ENCODE measurements around the gene LEKR1.

LEKR1 gene

GRCh38 chr3:157058392-157059071, 232.4 kb downstream of the LEKR1 start:
- no peak for DNase-seq (ENCODE audit: low read depth, low spot score)

- DNase-seq (ENCODE audit: low read depth, low spot score), result no peak
These were observed 233.0 kb downstream of the LEKR1 start for GRCh38 chr3:157059181-157059580.

DNA sequence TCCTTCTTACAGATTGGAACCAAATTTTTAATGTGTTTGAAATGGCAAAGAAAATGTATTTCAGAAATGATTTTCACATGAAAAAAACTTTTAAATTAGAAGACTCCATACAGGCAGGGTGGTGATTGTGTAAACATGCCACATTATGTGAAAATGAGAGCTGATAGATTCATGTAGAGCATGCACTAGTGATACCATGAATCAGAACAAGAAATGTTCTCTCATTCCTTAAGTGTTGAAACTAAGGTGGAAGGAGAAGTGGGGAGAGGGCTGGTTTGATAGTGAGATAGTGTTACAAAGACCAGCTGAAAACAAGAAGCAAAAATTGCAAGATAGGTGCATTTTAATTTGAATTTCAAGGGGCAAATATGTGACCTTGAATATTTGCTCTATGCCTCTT, 233.5 kb downstream of the LEKR1 start:
- DNase-seq (ENCODE audit: low read depth, low spot score), result no peak

DNA sequence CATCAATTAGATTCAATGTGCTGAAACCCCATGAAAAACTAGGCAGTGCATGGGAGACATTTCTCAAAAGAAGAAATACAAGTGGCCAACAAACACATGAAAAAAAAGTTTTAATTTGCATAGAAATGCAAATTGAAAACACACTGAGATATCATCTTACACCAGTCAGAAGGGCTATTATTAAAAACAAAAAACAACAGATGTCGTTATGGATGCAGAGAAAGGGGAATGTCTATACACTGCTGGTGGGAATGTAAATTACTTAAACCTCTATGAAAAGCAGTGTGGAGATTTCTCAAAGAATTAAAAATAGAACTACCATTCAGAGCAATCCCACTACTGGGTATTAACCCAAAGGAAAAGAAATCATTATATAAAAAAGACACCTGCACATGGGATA, 235.1 kb downstream of the LEKR1 start:
- DNase-seq (ENCODE audit: low read depth, low spot score), result no peak

DNA sequence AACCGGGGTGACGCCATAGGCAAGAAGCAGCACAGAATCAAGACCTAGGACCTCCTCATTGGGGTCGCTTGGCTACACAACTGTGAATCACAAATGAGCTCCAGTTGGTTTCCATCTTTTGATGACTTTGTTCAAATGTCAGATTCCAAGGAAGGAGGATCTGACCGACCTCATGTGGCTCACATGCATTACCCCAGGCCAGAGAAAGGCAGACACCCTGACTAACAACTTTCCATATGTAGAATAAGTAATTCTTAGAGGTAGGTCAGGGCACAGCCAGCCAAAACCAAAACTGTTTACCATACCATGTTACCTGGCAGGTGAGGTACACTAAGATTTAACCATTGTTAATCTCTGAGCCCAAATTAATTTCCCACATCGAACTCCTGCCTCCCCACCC, 237.3 kb downstream of the LEKR1 start:
- DNase-seq (ENCODE audit: low read depth, low spot score), result no peak

DNA sequence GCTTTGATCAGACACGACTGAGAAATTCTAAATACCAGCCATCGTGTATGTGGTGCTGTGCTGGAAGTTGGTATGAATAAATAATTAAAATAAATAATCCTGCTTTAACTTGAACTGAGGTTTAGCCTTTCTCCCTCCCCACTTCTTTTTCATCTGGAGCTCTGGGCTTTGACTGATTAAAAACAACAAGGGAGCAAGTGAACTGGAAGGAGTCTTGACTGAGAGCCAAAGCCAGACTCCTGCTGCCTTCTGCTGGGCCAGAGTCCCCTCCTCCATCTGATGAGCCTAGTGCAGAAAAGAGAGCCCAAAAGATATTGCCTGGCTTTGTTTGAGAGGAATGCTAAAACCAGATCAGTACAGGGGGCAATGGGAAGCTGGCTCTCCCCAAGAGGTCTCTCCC, 237.8 kb downstream of the LEKR1 start:
- no peak for DNase-seq (ENCODE audit: low read depth, low spot score)

DNA sequence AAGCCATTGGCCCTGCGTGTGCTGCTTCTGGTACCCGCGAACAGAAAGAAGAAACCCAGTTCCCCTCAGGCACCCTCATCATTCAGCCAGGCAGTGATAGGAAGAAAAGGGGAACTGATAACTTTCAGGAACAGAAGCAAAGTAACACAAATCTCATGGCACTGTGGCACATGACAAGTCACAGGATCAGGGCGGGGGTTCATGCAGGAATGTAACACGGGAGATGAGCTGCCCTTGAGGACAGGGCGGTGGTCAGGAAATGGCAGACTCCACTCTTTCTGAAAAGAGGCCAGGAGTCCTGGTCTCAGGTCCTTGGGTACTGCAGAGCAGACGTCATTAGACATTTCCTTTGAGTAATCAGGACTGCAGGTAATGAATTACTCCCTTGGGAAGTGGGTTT, 238.2 kb downstream of the LEKR1 start:
- DNase-seq (ENCODE audit: low read depth, low spot score), result no peak

- peak; percentile 62 for DNase-seq (ENCODE audit: low read depth, low spot score)
These were observed 239.0 kb downstream of the LEKR1 start for GRCh38 chr3:157065201-157065600.

DNA sequence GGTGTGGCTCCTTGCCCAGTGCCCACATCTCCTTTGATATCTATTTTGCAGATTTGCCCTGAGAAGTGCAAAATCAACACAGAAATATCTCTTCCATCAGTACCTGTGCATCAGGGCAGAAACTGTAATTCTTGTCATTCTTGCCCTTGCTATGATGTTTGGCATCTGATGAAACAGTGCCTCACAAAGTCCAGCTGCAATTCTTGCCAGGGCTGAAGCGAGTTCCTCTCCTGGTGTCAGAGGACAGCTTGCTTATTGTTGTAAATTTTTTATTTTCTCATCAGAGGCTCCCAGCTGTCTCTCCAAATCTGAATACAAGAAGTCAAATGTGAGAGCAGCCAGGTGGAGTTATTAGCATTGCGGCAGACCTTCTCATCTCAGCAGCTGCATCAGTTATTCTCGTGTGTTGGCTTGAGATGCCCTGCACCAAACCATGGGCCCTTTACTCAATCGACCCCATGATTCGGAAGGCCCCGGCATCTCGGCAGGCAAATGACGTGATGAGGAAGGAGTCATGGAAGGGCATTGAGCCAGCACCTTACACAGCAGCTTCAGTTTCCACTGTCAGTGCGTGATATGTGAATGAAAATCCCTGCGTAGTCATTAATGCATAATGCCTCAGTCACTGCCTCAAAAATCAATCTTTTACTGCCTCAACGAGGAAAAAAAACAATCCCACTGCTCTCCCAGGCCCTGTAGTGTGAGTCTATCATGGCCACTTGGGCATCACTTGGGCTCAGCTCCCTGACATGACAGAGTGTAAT, 240.4 kb downstream of the LEKR1 start:
- DNase-seq (ENCODE audit: low read depth, low spot score), result no peak

GRCh38 chr3:157067114-157067513, 241.0 kb downstream of the LEKR1 start:
- DNase-seq (ENCODE audit: low read depth, low spot score), result no peak

- no peak for DNase-seq (ENCODE audit: low read depth, low spot score)
These were observed 243.3 kb downstream of the LEKR1 start for GRCh38 chr3:157069406-157069805.

GRCh38 chr3:157069846-157070677, 243.9 kb downstream of the LEKR1 start:
- DNase-seq (ENCODE audit: low read depth, low spot score), result no peak

DNA sequence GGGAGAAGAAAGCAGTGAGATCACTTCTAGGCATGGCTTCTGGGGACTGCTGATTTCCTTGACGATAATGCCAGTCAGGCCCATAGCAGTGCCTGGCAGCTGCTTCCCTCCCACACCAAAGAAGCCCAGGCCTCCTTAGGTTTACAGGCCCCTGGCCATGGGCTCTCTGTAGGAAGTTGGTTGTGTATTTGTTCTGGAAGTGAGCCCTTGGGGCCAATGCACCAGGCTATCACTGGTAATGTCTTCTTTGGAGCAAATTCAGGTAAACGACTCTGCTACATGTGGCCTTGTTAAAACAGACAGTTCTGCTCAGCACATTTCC, 244.5 kb downstream of the LEKR1 start:
- peak; percentile 20 for DNase-seq (ENCODE audit: low read depth, low spot score)

GRCh38 chr3:157071744-157072525, 245.8 kb downstream of the LEKR1 start:
- no peak for DNase-seq (ENCODE audit: low read depth, low spot score)

DNA sequence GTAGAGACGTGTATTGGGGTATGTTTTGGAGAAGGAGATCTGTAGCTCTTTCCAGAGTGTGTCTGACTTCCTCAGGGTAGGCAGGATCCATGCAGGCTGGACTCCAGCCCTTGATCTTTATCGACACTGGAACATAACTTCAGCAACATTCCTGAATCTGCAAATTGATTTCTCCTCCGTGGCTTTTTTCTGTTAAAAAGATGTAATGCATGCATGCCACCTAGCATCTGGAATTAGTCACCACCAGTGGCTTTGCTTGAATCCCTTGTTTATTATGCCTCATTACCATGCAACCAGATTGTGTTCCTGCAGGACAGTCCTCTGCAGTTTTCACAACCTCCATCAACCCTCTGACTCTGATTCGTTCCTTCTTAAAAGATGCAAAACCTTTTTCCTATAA, 247.7 kb downstream of the LEKR1 start:
- DNase-seq (ENCODE audit: low read depth, low spot score), result no peak

GRCh38 chr3:157074490-157074889, 248.3 kb downstream of the LEKR1 start:
- DNase-seq (ENCODE audit: low read depth, low spot score), result no peak

- DNase-seq (ENCODE audit: low read depth, low spot score), result no peak
These were observed 248.8 kb downstream of the LEKR1 start for GRCh38 chr3:157074981-157075380.

DNA sequence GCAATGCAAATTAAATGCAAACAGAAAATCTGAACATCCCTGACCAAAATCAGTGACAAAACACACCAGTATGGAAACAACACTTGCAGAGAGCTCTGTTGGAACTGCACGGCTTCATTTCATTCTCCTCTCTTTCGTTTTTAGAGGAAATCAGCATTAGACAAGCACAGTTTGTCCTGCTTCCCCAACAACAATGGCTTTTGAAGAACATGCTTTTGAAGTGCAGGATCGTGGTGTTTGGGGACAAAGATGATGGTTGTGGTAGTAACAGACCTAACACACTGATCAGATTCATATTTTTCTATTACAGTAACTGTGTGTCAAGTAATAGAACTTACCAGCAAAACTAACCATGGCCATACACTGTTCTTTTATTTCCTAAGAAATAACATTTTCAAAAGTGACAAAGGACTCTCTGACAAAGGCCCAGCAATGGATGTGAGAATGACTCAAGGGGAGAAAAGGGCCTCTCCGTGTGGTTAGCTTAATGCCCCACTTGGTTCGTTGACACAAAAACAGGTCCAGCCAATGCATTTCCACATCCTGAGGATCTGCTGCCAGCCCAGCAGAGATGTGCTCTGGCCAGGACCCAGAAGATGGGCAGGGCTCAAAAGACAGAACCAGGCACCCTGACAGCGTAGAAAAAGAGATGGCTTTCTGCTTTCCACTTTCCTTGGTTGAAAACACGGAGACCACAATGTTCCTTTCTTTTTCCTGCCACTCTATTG, 249.7 kb downstream of the LEKR1 start:
- no peak for DNase-seq (ENCODE audit: low read depth, low spot score)

DNA sequence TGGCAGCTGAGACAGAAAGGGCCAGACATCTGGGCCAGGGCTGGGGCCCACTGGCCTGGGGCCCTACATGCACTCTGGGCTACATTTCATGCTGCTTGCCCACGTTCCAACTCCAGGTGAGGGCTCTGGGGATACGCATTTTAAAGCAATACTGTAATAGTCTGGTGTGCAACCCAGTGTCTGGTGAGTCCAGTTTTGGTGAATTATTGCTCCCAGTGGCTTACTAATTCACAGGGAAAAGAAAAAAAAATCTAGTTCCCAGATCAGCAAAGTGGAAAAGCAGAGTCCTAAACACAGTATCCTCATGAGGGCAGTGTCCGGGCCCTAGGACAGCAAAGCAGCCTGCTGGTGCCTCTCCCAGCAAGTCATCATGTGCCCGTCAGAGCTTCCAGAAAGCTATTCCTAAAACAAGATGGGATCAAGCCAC, 251.4 kb downstream of the LEKR1 start:
- DNase-seq (ENCODE audit: low read depth, low spot score), result no peak

DNA sequence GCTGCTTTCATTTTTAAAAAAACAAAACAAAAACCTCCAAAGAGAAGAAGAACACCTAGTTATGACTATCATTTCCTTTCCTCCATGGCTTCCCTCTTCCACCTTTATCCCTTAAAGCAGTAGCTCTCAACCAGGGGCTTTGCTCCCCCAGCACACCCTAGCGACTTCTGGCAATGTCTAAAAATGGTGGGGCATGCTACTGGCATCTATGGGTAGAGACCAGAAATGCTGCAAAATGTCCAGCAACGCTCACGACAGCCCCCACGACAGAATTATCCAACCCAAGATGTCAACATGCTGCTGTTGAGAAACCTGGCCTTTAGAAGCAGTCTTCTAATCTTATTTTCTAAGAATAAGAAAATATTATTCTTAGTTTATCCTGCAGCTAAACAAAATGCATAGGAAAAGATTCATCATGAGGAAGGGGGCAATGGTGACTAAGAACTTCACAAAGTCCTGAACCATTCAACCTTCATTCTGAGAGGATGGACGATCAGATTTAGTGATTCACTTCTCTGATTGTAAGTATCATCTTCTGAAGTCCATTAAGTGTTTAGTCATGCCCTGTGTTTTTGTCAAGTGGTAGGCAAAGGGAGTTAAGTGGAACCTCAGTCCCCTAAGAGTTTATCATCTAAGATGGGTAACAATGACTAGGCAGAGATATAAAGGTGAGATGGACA, 252.1 kb downstream of the LEKR1 start:
- DNase-seq (ENCODE audit: low read depth, low spot score), result no peak

- no peak for DNase-seq (ENCODE audit: low read depth, low spot score)
These were observed 252.6 kb downstream of the LEKR1 start for GRCh38 chr3:157078811-157079185.
